ENCODE measurements around the gene KLHL13.

KLHL13 gene

GRCh38 chrX:118000518-118000917 lies 116.1 kb downstream of the KLHL13 start:
- Histone ChIP-seq H3K9ac (ENCODE audit: low read length) (no peak overlapping the region), H4K20me1 (ENCODE audit: low read depth, low read length) (no peaks in the 10 kb centered on the region)
- TF ChIP-seq CTCF (IDR thresholded peaks at IDR 0.05; ENCODE audit: insufficient read depth, low read length, poor library complexity, severe bottlenecking): no peak
- TF ChIP-seq EZH2phosphoT487 (conservative IDR thresholded peaks at IDR 0.05; ENCODE audit: low read length): no peak

GRCh38 chrX:117998171-117998570 lies 118.4 kb downstream of the KLHL13 start:
- no peaks in the 10 kb centered on the region for H3K9me2 ChIP-seq (replicated peaks; ENCODE audit: insufficient read depth, low read length)
- H3K4me3 ChIP-seq (ENCODE audit: insufficient read depth, low read length, poor library complexity, severe bottlenecking): no peak overlapping the region
- H3K27ac ChIP-seq (ENCODE audit: low read depth, low read length): no peak overlapping the region
- no peaks in the 10 kb centered on the region for H3K79me2 ChIP-seq (ENCODE audit: insufficient read depth, low read length)
- no peaks in the 10 kb centered on the region for H3F3A ChIP-seq (ENCODE audit: insufficient read depth)
- H2AFZ ChIP-seq (ENCODE audit: low read depth, low read length, severe bottlenecking): no peak overlapping the region
- H4K20me1 ChIP-seq (ENCODE audit: low read depth, low read length): no peaks in the 10 kb centered on the region
- H3K9ac ChIP-seq (ENCODE audit: low read length): no peak overlapping the region
- no peaks in the 10 kb centered on the region for H3K9me3 ChIP-seq (ENCODE audit: insufficient read depth, low read length)
- TF ChIP-seq CTCF (IDR thresholded peaks at IDR 0.05; ENCODE audit: insufficient read depth, low read length, poor library complexity, severe bottlenecking): no peak
- no peak for TF ChIP-seq EZH2phosphoT487 (conservative IDR thresholded peaks at IDR 0.05; ENCODE audit: low read length)
- H3K4me2 ChIP-seq (ENCODE audit: low read depth, low read length, poor library complexity, severe bottlenecking): no peak overlapping the region
- H3K27me3 ChIP-seq (ENCODE audit: low read length): no peaks in the 10 kb centered on the region
- no peaks in the 10 kb centered on the region for H3K36me3 ChIP-seq (ENCODE audit: low read length)

More at GRCh38 chrX:118000518-118000917, 116.1 kb downstream of the KLHL13 start:
- Histone ChIP-seq H3K27ac (ENCODE audit: low read depth, low read length) (no peak overlapping the region), H3K79me2 (ENCODE audit: insufficient read depth, low read length) (no peaks in the 10 kb centered on the region), H2AFZ (ENCODE audit: low read depth, low read length, severe bottlenecking) (no peak overlapping the region), H3K4me3 (ENCODE audit: insufficient read depth, low read length, poor library complexity, severe bottlenecking) (no peak overlapping the region), H3F3A (ENCODE audit: insufficient read depth) (no peaks in the 10 kb centered on the region), H3K36me3 (ENCODE audit: low read length) (no peaks in the 10 kb centered on the region), H3K4me2 (ENCODE audit: low read depth, low read length, poor library complexity, severe bottlenecking) (no peak overlapping the region), H3K9me3 (ENCODE audit: insufficient read depth, low read length) (no peaks in the 10 kb centered on the region), H3K27me3 (ENCODE audit: low read length) (no peaks in the 10 kb centered on the region), H3K9me2 (replicated peaks; ENCODE audit: insufficient read depth, low read length) (no peaks in the 10 kb centered on the region)

GRCh38 chrX:117996918-117997480 lies 119.6 kb downstream of the KLHL13 start:
- Histone ChIP-seq H3K36me3 (ENCODE audit: low read length) (no peaks in the 10 kb centered on the region), H2AFZ (ENCODE audit: low read depth, low read length, severe bottlenecking) (no peak overlapping the region), H3K27ac (ENCODE audit: low read depth, low read length) (no peak overlapping the region), H3K27me3 (ENCODE audit: low read length) (no peaks in the 10 kb centered on the region), H4K20me1 (ENCODE audit: low read depth, low read length) (no peaks in the 10 kb centered on the region), H3K9ac (ENCODE audit: low read length) (no peak overlapping the region), H3K4me2 (ENCODE audit: low read depth, low read length, poor library complexity, severe bottlenecking) (no peak overlapping the region), H3K79me2 (ENCODE audit: insufficient read depth, low read length) (no peaks in the 10 kb centered on the region), H3F3A (ENCODE audit: insufficient read depth) (no peaks in the 10 kb centered on the region), H3K9me3 (ENCODE audit: insufficient read depth, low read length) (no peaks in the 10 kb centered on the region), H3K9me2 (replicated peaks; ENCODE audit: insufficient read depth, low read length) (no peaks in the 10 kb centered on the region), H3K4me3 (ENCODE audit: insufficient read depth, low read length, poor library complexity, severe bottlenecking) (no peak overlapping the region)
- no peak for TF ChIP-seq CTCF (IDR thresholded peaks at IDR 0.05; ENCODE audit: insufficient read depth, low read length, poor library complexity, severe bottlenecking)
- no peak for TF ChIP-seq EZH2phosphoT487 (conservative IDR thresholded peaks at IDR 0.05; ENCODE audit: low read length)

All from SU-DHL-6 (cell line).